ENCODE data around the gene ADGRA1. TPM values are rescaled to one million over a fixed set of nuclear protein-coding genes. Genes with fewer than 3 reads are reported as not detected.

Gene ADGRA1
- total and polyA plus RNA-seq, 2 experiments from 2014 or later, result 0.23 to 0.52 TPM

DNA sequence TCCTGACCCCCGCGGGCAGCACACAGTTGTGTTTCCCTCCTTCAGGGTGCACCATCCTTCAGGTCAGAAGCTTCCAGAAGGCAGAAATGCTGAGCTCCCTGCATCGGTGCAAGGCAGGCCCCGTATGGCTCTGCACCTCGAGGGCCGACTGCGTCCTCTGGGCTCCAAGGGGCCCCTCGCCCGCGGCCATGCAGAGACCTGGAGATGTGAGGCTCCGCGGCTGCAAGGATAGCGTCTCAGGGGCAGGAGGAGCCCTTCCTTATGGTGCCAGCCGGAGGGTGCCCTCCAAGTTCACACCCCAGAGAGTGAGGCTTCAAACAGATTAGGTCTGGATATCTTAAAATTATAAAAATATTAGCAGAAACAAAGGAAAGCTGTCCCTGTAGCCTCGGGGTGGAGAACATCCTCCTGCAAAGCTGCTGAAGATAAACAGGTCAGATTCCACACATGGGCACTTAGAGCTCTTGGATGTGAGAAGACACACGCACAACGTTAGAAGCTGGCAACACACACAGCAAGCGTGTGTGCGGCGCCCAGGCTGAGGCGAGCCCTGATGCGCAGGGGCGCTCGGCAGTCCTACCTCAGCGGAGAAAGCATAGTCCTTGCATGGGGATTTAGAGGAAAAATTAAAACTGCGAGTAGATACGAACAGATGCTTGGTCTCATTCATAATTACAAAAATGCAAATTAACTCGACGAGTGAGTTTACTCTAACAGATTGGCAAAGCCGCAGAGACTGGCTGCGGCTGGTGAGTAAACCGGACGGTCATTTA, 92.7 kb downstream of the ADGRA1 start:
- Histone ChIP-seq H3F3A (replicated peaks; ENCODE audit: low read depth) (peaks cover 18% of the 10 kb centered on the region), H3K27ac (ENCODE audit: low read depth) (no peak overlapping the region), H3K79me2 (replicated peaks; ENCODE audit: insufficient read depth) (no peaks in the 10 kb centered on the region), H2AFZ (no peak overlapping the region), H3K4me3 (no peak overlapping the region), H3K36me3 (ENCODE audit: insufficient read depth) (no peaks in the 10 kb centered on the region), H3K9me2 (ENCODE audit: insufficient read depth) (peaks cover 9% of the 10 kb centered on the region; the same call in 1 of the 2 replicates), H3K27me3 (ENCODE audit: insufficient read depth) (no peaks in the 10 kb centered on the region), H3K4me2 (no peak overlapping the region), H3K4me1 (ENCODE audit: insufficient read depth) (no peaks in the 10 kb centered on the region), H4K20me1 (replicated peaks; ENCODE audit: insufficient read depth) (no peaks in the 10 kb centered on the region)
- no peak for ATAC-seq
- H3K36me3 Mint-ChIP-seq (ENCODE audit: low read depth), result peaks cover 26% of the 10 kb centered on the region
- no peak overlapping the region for H3K4me3 Mint-ChIP-seq
- no peaks in the 10 kb centered on the region for H3K4me1 Mint-ChIP-seq
- DNase-seq (ENCODE audit: low spot score), result no peak
- TF ChIP-seq, protein P1, sequence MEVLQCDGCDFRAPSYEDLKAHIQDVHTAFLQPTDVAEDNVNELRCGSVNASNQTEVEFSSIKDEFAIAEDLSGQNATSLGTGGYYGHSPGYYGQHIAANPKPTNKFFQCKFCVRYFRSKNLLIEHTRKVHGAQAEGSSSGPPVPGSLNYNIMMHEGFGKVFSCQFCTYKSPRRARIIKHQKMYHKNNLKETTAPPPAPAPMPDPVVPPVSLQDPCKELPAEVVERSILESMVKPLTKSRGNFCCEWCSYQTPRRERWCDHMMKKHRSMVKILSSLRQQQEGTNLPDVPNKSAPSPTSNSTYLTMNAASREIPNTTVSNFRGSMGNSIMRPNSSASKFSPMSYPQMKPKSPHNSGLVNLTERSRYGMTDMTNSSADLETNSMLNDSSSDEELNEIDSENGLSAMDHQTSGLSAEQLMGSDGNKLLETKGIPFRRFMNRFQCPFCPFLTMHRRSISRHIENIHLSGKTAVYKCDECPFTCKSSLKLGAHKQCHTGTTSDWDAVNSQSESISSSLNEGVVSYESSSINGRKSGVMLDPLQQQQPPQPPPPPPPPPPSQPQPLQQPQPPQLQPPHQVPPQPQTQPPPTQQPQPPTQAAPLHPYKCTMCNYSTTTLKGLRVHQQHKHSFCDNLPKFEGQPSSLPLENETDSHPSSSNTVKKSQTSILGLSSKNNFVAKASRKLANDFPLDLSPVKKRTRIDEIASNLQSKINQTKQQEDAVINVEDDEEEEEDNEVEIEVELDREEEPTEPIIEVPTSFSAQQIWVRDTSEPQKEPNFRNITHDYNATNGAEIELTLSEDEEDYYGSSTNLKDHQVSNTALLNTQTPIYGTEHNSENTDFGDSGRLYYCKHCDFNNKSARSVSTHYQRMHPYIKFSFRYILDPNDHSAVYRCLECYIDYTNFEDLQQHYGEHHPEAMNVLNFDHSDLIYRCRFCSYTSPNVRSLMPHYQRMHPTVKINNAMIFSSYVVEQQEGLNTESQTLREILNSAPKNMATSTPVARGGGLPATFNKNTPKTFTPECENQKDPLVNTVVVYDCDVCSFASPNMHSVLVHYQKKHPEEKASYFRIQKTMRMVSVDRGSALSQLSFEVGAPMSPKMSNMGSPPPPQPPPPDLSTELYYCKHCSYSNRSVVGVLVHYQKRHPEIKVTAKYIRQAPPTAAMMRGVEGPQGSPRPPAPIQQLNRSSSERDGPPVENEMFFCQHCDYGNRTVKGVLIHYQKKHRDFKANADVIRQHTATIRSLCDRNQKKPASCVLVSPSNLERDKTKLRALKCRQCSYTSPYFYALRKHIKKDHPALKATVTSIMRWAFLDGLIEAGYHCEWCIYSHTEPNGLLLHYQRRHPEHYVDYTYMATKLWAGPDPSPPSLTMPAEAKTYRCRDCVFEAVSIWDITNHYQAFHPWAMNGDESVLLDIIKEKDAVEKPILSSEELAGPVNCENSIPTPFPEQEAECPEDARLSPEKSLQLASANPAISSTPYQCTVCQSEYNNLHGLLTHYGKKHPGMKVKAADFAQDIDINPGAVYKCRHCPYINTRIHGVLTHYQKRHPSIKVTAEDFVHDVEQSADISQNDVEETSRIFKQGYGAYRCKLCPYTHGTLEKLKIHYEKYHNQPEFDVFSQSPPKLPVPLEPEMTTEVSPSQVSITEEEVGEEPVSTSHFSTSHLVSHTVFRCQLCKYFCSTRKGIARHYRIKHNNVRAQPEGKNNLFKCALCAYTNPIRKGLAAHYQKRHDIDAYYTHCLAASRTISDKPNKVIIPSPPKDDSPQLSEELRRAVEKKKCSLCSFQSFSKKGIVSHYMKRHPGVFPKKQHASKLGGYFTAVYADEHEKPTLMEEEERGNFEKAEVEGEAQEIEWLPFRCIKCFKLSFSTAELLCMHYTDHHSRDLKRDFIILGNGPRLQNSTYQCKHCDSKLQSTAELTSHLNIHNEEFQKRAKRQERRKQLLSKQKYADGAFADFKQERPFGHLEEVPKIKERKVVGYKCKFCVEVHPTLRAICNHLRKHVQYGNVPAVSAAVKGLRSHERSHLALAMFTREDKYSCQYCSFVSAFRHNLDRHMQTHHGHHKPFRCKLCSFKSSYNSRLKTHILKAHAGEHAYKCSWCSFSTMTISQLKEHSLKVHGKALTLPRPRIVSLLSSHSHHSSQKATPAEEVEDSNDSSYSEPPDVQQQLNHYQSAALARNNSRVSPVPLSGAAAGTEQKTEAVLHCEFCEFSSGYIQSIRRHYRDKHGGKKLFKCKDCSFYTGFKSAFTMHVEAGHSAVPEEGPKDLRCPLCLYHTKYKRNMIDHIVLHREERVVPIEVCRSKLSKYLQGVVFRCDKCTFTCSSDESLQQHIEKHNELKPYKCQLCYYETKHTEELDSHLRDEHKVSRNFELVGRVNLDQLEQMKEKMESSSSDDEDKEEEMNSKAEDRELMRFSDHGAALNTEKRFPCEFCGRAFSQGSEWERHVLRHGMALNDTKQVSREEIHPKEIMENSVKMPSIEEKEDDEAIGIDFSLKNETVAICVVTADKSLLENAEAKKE (CRISPR knock-in tag; IDR thresholded peaks at IDR 0.05), result no peak
- TF ChIP-seq ZNF331 (CRISPR knock-in tag; IDR thresholded peaks at IDR 0.05; ENCODE audit: low read depth), result no peak
- TF ChIP-seq, protein P2, sequence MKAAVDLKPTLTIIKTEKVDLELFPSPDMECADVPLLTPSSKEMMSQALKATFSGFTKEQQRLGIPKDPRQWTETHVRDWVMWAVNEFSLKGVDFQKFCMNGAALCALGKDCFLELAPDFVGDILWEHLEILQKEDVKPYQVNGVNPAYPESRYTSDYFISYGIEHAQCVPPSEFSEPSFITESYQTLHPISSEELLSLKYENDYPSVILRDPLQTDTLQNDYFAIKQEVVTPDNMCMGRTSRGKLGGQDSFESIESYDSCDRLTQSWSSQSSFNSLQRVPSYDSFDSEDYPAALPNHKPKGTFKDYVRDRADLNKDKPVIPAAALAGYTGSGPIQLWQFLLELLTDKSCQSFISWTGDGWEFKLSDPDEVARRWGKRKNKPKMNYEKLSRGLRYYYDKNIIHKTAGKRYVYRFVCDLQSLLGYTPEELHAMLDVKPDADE (IDR thresholded peaks at IDR 0.05), result no peak
- no peak for TF ChIP-seq STAT1 (IDR thresholded peaks at IDR 0.05; ENCODE audit: unreplicated experiment)
- no peak for TF ChIP-seq JUNB (IDR thresholded peaks at IDR 0.05; ENCODE audit: unreplicated experiment)
- TF ChIP-seq POLR2AphosphoS5 (IDR thresholded peaks at IDR 0.05; ENCODE audit: low read depth), result no peak
- TF ChIP-seq CREB1 (CRISPR knock-in tag; IDR thresholded peaks at IDR 0.05; ENCODE audit: low read depth), result no peak
- no peak for TF ChIP-seq EZH2phosphoT487 (IDR thresholded peaks at IDR 0.05; ENCODE audit: unreplicated experiment)
- no peak for TF ChIP-seq NANOG (IDR thresholded peaks at IDR 0.05; ENCODE audit: borderline replicate concordance)
- no peak for TF ChIP-seq EZH2 (IDR thresholded peaks at IDR 0.05; ENCODE audit: low read depth, unreplicated experiment)
- TF ChIP-seq ZNF114 (CRISPR knock-in tag; IDR thresholded peaks at IDR 0.05), result no peak
- TF ChIP-seq, protein P3, sequence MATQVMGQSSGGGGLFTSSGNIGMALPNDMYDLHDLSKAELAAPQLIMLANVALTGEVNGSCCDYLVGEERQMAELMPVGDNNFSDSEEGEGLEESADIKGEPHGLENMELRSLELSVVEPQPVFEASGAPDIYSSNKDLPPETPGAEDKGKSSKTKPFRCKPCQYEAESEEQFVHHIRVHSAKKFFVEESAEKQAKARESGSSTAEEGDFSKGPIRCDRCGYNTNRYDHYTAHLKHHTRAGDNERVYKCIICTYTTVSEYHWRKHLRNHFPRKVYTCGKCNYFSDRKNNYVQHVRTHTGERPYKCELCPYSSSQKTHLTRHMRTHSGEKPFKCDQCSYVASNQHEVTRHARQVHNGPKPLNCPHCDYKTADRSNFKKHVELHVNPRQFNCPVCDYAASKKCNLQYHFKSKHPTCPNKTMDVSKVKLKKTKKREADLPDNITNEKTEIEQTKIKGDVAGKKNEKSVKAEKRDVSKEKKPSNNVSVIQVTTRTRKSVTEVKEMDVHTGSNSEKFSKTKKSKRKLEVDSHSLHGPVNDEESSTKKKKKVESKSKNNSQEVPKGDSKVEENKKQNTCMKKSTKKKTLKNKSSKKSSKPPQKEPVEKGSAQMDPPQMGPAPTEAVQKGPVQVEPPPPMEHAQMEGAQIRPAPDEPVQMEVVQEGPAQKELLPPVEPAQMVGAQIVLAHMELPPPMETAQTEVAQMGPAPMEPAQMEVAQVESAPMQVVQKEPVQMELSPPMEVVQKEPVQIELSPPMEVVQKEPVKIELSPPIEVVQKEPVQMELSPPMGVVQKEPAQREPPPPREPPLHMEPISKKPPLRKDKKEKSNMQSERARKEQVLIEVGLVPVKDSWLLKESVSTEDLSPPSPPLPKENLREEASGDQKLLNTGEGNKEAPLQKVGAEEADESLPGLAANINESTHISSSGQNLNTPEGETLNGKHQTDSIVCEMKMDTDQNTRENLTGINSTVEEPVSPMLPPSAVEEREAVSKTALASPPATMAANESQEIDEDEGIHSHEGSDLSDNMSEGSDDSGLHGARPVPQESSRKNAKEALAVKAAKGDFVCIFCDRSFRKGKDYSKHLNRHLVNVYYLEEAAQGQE (IDR thresholded peaks at IDR 0.05; ENCODE audit: unreplicated experiment), result no peak
- TF ChIP-seq, protein P4, sequence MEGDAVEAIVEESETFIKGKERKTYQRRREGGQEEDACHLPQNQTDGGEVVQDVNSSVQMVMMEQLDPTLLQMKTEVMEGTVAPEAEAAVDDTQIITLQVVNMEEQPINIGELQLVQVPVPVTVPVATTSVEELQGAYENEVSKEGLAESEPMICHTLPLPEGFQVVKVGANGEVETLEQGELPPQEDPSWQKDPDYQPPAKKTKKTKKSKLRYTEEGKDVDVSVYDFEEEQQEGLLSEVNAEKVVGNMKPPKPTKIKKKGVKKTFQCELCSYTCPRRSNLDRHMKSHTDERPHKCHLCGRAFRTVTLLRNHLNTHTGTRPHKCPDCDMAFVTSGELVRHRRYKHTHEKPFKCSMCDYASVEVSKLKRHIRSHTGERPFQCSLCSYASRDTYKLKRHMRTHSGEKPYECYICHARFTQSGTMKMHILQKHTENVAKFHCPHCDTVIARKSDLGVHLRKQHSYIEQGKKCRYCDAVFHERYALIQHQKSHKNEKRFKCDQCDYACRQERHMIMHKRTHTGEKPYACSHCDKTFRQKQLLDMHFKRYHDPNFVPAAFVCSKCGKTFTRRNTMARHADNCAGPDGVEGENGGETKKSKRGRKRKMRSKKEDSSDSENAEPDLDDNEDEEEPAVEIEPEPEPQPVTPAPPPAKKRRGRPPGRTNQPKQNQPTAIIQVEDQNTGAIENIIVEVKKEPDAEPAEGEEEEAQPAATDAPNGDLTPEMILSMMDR (conservative IDR thresholded peaks at IDR 0.05; ENCODE audit: low read depth in 2 of 2), result no peak
- no peak overlapping the region; the same call in 1 of the 2 replicates for H3K27ac Mint-ChIP-seq
- peaks cover 29% of the 10 kb centered on the region for H3K9me3 Mint-ChIP-seq
- H3K27me3 Mint-ChIP-seq (ENCODE audit: insufficient read depth, low read depth, poor library complexity), result peaks cover 12% of the 10 kb centered on the region
